Naive thymus-derived CD8-positive, alpha-beta T cell (primary cell): Measurements from ENCODE around the gene PSAT1. TPM values are rescaled to one million over a fixed set of nuclear protein-coding genes. Genes with fewer than 3 reads are reported as not detected.
"Not testable (repeated sequence)": the region's sequence is repeated elsewhere in the genome, so short reads cannot be mapped to it uniquely, and the experiment has no call there.

ENCODE experiments used
- ATAC-seq, 2 donors: fragments of 150-1000 bp; cut with Tn5 transposase in 1 of 2; sonication (Bioruptor Pico), chemical (Tn5 transposase) in 1 of 2; 1 replicate in 1 of 2; 2 replicates in 1 of 2; pipeline ENCODE4 v1.10.0; 2021; ENCODE audit warnings: mild to moderate bottlenecking in 2 of 2, moderate library complexity in 2 of 2
- POLR2A ChIA-PET: fragments of 350-600 bp; sonication (Branson Sonifier 250); formaldehyde crosslinking; loops from one replicate; lab custom pipeline; 2021; ENCODE audit warnings: antibody characterized with exemption; lab: Charles Lee
- DNase-seq, 10 donors: peaks; one replicate each; pipeline versions ENCODE4 v3.0.0 to v3.0.0-alpha.2; 2020 to 2022
- H3K27ac Mint-ChIP-seq, 10 donors: one replicate each; pipeline ENCODE4 v1.8.0; 2020 to 2022; ENCODE audit warnings: mild to moderate bottlenecking in 10 of 10, mixed read lengths in 10 of 10, moderate library complexity in 4 of 10, inconsistent platforms in 1 of 10
- H3K27me3 Mint-ChIP-seq, 5 donors: one replicate each; pipeline ENCODE4 v1.8.0; 2021 to 2022; ENCODE audit warnings: mixed read lengths in 5 of 5
- H3K36me3 Mint-ChIP-seq, 3 donors: one replicate each; pipeline ENCODE4 v1.8.0; 2020 to 2022; ENCODE audit warnings: mixed read lengths in 3 of 3, mild to moderate bottlenecking in 2 of 3, inconsistent platforms in 1 of 3
- H3K4me1 Mint-ChIP-seq, 4 donors: one replicate each; pipeline ENCODE4 v1.8.0; 2021 to 2022; ENCODE audit warnings: mixed read lengths in 4 of 4
- H3K4me3 Mint-ChIP-seq, 10 donors: one replicate each; pipeline ENCODE4 v1.8.0; 2020 to 2022; ENCODE audit warnings: mild to moderate bottlenecking in 10 of 10, mixed read lengths in 10 of 10, moderate library complexity in 6 of 10, inconsistent platforms in 1 of 10
- H3K9me3 Mint-ChIP-seq, 9 donors: one replicate each; pipeline ENCODE4 v1.8.0; 2020 to 2022; ENCODE audit warnings: mixed read lengths in 9 of 9, mild to moderate bottlenecking in 3 of 9, inconsistent platforms in 1 of 9, moderate library complexity in 1 of 9
- polyA plus RNA-seq, 3 donors: library from polyadenylated mRNA; unstranded; fragments of 300-500 nt; fragmentation: Illumina TruSeq; gene quantifications; one replicate each; pipeline ENCODE4 v1.2.3, GENCODE V29; 2021
- total RNA-seq, 8 experiments: library from RNA in 2 of 8; stranded (reverse) in 2 of 8; gene quantifications; one replicate each; pipeline ENCODE4 v1.2.3 and lab custom pipeline; 2021 to 2026

The PSAT1 gene
- total and polyA plus RNA-seq, 5 experiments from 2014 or later, result 12.1 to 29.3 (median 20.1) TPM

DNA sequence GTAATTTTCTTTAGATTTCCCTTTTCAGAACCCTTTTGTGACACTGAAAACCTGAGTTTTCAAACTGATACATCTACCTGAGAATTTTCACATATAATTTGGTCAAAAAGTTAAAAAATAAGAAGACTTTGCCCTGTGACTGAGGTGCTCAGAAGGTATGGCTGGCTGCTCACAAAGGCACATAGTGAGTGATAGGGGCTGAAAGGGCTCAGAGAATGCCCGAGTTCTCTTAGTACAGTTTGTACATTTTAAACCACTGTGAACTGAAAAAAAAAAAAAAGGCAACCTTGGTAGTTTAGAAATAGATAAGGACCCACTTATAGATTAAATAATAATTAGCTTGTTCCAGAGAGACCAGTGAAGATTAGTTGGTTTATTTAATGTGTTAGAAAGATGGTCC lies 18.1 kb upstream of the PSAT1 start:
- no peak for DNase-seq
- no peak for ATAC-seq
- peaks cover 3 to 13% (median 7%) of the 10 kb centered on the region in 4 donors for H3K4me1 Mint-ChIP-seq
- no peaks in the 10 kb centered on the region for H3K27me3 Mint-ChIP-seq
- no peaks in the 10 kb centered on the region for H3K36me3 Mint-ChIP-seq
- peak overlapping the region in 2 of 10 donors; percentile 40 to 65 for H3K27ac Mint-ChIP-seq
- no peaks in the 10 kb centered on the region for H3K9me3 Mint-ChIP-seq
- H3K4me3 Mint-ChIP-seq, result no peak overlapping the region
- POLR2A ChIA-PET, result no interaction called here

DNA sequence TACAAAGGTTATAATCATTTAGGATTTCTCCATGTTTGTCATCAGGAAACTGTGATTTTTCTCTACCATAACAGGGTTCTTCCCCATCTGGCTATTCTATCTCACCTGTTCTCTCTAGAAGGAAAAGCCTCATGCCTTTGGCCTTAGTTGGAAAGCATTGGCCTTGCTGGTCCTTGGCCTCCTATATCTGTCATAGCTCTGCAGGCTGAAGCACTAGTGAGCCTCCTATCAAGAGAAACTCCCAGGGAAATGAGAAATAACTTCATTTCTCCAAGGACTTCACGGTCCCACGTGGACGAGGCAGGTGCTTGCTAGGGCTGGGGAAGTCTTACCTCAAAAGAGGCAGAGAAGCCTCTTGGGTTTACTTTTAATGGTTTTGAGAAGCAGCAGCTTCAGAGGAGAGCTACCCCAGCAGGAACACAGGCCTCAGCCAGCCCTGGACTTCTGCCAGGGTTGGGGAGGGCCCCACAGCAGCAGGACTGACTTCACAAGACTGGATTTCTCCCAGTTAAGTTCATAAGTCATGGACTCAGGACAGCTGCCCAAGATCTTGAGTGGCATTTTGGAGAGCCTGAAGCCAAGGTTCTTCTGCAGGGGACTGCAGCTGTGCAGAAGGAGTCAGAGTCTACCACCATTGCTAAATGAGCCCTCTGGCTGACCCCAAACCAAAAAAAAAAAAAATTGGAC lies 15.8 kb upstream of the PSAT1 start:
- POLR2A ChIA-PET, result no interaction called here
- H3K4me3 Mint-ChIP-seq, result no peak overlapping the region

GRCh38 chr9:78284181-78284580 lies 12.7 kb upstream of the PSAT1 start:
- H3K4me3 Mint-ChIP-seq, DNase-seq, POLR2A ChIA-PET, H3K4me1 Mint-ChIP-seq, ATAC-seq, H3K27ac Mint-ChIP-seq, H3K9me3 Mint-ChIP-seq, H3K36me3 Mint-ChIP-seq, H3K27me3 Mint-ChIP-seq: not testable (repeated sequence)

More for the DNA sequence above, 15.8 kb upstream of the PSAT1 start:
- no peaks in the 10 kb centered on the region for H3K9me3 Mint-ChIP-seq
- no peak overlapping the region for H3K27ac Mint-ChIP-seq
- ATAC-seq (no peak), DNase-seq (no peak)
- H3K27me3 Mint-ChIP-seq, result no peaks in the 10 kb centered on the region
- no peaks in the 10 kb centered on the region for H3K36me3 Mint-ChIP-seq
- H3K4me1 Mint-ChIP-seq, result peaks cover 3 to 13% (median 7%) of the 10 kb centered on the region in 4 donors

DNA sequence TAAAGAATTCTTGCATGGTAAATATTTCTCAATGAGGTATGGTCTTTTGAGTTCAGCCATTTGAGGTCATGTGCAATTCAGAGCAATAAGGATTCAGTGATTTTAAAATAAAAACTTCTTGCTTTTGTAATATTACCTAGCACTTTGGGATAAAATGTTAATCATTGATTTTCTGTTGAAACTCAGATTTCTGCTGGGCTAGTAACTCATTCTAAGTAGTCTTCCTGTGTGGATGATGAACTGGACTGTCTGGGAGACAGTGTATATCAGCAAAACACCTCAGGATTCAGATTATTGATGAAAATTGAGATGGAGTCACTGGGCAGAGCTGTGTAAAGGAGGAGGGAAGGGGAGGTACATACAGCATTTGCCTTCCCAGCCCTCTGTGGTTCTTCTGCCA lies 10.8 kb upstream of the PSAT1 start:
- Mint-ChIP-seq H3K36me3 (no peaks in the 10 kb centered on the region), H3K27me3 (peaks cover 0 to 3% (median 0%) of the 10 kb centered on the region in 5 donors), H3K4me3 (no peak overlapping the region), H3K27ac (no peak overlapping the region), H3K4me1 (no peaks in the 10 kb centered on the region), H3K9me3 (no peaks in the 10 kb centered on the region)
- no peak for ATAC-seq
- no peak for DNase-seq
- POLR2A ChIA-PET, result no interaction called here

DNA sequence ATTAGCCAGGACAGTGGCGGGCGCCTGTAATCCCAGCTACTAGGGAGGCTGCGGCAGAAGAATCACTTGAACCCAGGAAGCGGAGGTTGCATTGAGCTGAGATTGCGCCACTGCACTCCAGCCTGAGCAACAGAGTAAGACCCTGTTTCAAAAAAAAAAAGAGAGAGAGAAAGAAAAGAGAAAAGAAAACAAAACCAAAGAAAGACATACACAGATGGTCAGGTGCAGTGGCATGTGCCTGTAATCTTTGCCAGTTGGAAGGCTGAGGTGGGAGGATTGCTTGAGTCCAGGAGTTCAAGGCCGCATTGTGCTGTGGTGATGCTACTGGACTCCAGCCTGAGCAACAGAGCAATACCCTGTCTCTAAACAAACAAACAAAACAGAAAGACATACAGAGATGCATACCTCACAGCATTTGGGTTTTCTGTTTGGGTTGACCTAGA lies 10.0 kb upstream of the PSAT1 start:
- Mint-ChIP-seq H3K27me3 (peaks cover 0 to 3% (median 0%) of the 10 kb centered on the region in 5 donors), H3K4me3 (no peak overlapping the region), H3K9me3 (no peaks in the 10 kb centered on the region), H3K27ac (peak overlapping the region in 1 of 10 donors; percentile 73), H3K4me1 (no peaks in the 10 kb centered on the region), H3K36me3 (no peaks in the 10 kb centered on the region)
- DNase-seq (no peak), ATAC-seq (no peak)
- POLR2A ChIA-PET, result no interaction called here

GRCh38 chr9:78288214-78288892 lies 8.6 kb upstream of the PSAT1 start:
- peaks cover 0 to 3% (median 0%) of the 10 kb centered on the region in 5 donors for H3K27me3 Mint-ChIP-seq
- DNase-seq, result no peak
- no peaks in the 10 kb centered on the region for H3K36me3 Mint-ChIP-seq
- no peak overlapping the region for H3K27ac Mint-ChIP-seq
- no peak for ATAC-seq
- H3K4me1 Mint-ChIP-seq, result peaks cover 4 to 10% (median 8%) of the 10 kb centered on the region in 4 donors
- POLR2A ChIA-PET, result no interaction called here
- H3K9me3 Mint-ChIP-seq, result no peaks in the 10 kb centered on the region
- no peak overlapping the region for H3K4me3 Mint-ChIP-seq

DNA sequence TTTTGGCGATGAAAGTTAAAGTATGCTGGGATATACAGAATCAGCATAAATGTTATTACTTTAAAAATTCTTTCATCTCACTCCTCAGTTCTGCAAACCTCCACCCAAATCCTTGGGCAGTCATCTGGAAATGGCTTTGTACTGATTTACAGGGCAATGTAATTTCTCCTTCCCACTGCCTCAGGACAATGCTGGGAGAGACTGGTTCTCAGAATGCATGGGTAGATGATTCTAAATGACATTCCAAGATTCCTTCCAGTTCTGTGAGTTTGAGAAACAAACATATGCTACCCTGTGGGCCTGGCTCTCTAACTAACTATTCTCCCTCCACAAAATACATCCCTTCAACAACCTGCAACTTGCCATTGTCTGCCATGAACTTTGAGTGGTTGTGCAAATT lies 7.5 kb upstream of the PSAT1 start:
- ATAC-seq (no peak), DNase-seq (no peak)
- peaks cover 6 to 15% (median 12%) of the 10 kb centered on the region in 4 donors for H3K4me1 Mint-ChIP-seq
- H3K9me3 Mint-ChIP-seq, result no peaks in the 10 kb centered on the region
- peaks cover 0 to 3% (median 0%) of the 10 kb centered on the region in 5 donors for H3K27me3 Mint-ChIP-seq
- no peak overlapping the region for H3K27ac Mint-ChIP-seq
- POLR2A ChIA-PET, result no interaction called here
- H3K4me3 Mint-ChIP-seq, result no peak overlapping the region
- no peaks in the 10 kb centered on the region for H3K36me3 Mint-ChIP-seq

- H3K27ac Mint-ChIP-seq, result no peak overlapping the region
- no peaks in the 10 kb centered on the region for H3K36me3 Mint-ChIP-seq
- peaks cover 6 to 19% (median 15%) of the 10 kb centered on the region in 4 donors for H3K4me1 Mint-ChIP-seq
- peaks cover 0 to 3% (median 0%) of the 10 kb centered on the region in 5 donors for H3K27me3 Mint-ChIP-seq
- DNase-seq (no peak), ATAC-seq (no peak)
- POLR2A ChIA-PET, result no interaction called here
- H3K4me3 Mint-ChIP-seq, result peak overlapping the region in 1 of 10 donors; percentile 8
- no peaks in the 10 kb centered on the region for H3K9me3 Mint-ChIP-seq
These were observed 5.5 kb upstream of the PSAT1 start for GRCh38 chr9:78291240-78291925.

DNA sequence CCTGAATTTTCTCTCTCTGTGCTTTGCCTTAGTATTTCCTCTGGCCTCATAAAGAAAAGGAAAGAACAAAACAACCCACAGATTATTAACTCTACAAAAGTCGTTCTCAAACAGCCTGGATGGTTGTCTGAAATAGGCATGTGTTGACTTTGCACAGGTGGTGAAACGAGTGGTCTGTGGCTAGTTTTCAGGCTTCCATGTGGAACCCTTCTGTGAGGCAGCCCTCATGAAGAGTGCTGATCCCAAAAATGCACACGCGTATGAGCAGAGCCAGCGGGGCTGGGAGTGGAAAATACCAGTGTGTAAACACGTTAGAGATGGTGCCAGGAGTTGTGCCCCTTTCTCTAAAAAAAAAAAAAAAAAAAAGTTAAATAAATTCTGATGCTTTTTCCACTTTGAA lies 4.9 kb upstream of the PSAT1 start:
- DNase-seq, result no peak
- POLR2A ChIA-PET, result no interaction called here
- H3K27me3 Mint-ChIP-seq, result no peaks in the 10 kb centered on the region
- H3K27ac Mint-ChIP-seq, result no peak overlapping the region
- H3K9me3 Mint-ChIP-seq, result no peaks in the 10 kb centered on the region
- peaks cover 8 to 23% (median 19%) of the 10 kb centered on the region in 4 donors for H3K4me1 Mint-ChIP-seq
- H3K36me3 Mint-ChIP-seq, result no peaks in the 10 kb centered on the region
- ATAC-seq, result no peak
- H3K4me3 Mint-ChIP-seq, result no peak overlapping the region

GRCh38 chr9:78292716-78293497 lies 4.0 kb upstream of the PSAT1 start:
- Mint-ChIP-seq H3K36me3 (no peaks in the 10 kb centered on the region), H3K27ac (peak overlapping the region in 9 of 10 donors; percentile 12 to 97 (median 85)), H3K9me3 (no peaks in the 10 kb centered on the region), H3K27me3 (no peaks in the 10 kb centered on the region), H3K4me1 (peaks cover 11 to 28% (median 23%) of the 10 kb centered on the region in 4 donors), H3K4me3 (peak overlapping the region; percentile 12 to 94 (median 86))
- ATAC-seq, result no peak
- DNase-seq, result peak in 3 of 10 donors; percentile 7 to 16 (median 10)
- POLR2A ChIA-PET, result no interaction called here

DNA sequence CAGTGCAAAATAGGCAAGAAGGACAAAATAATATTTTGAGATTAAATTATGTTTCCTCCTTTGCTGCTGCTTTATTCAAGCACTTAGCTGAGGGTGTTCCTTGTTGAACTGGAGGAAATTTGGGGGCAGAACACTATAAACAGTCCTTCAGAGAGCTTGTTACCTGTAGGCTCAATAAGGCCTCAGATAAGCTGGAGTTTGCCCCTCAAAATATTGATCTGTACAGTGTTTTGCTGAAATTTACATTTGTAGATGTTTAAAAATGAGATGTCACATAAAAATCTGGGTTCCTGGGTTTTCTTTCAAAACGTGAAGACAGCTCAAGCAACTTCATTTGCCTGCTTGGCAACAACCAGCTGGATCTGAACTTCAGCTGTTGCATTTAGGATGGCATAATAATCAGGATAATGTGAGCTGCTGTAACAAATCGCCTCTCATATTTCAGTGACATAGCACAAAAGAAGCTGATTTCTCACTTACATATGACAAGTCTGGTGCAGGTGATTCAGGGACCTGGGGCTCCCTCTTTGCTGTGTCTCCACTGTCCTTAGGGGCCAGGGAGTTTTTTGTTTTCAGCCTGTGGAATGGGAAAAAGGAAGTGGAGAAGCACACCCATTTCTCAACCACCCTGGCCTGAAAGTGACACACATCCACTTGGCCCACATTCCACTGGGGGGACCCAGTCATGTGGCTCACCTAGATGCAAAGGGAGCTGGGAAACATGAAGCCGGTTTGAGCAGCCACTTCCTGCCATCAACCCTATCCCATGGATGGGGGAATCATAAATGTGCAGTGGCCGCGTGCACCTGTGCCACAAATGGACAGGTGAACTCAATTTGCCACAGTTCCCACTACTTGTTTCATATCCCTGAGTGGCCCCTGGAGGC lies 2.4 kb upstream of the PSAT1 start:
- Mint-ChIP-seq H3K36me3 (no peaks in the 10 kb centered on the region), H3K27me3 (peaks cover 0 to 2% (median 0%) of the 10 kb centered on the region in 5 donors), H3K4me3 (peak overlapping the region in 2 of 10 donors; percentile 12 to 35), H3K27ac (no peak overlapping the region), H3K9me3 (no peaks in the 10 kb centered on the region), H3K4me1 (peaks cover 14 to 37% (median 30%) of the 10 kb centered on the region in 4 donors)
- no peak for ATAC-seq
- POLR2A ChIA-PET, result interaction anchor here (0.6 to 0.8 kb wide), 2 partner anchors 8 to 265 kb away, joined by 3 to 4 read pairs; no protein-coding TSS in a partner anchor
- DNase-seq, result no peak
